ENCODE measurements around the gene PRKAB1.

Gene PRKAB1

GRCh38 chr12:119676022-119676421, 8.1 kb downstream of the PRKAB1 start:
- DNase-seq (ENCODE audit: low read depth): no peak
- no peak for TF ChIP-seq CTCF (IDR thresholded peaks at IDR 0.05; ENCODE audit: control insufficient read depth, insufficient read depth, low read depth, low read length, missing control alignments)
- H3K4me3 ChIP-seq (ENCODE audit: control insufficient read depth, low read depth, low read length): no peak overlapping the region

GRCh38 chr12:119676573-119676972, 8.6 kb downstream of the PRKAB1 start:
- DNase-seq (ENCODE audit: low read depth): no peak
- no peak overlapping the region for H3K4me3 ChIP-seq (ENCODE audit: control insufficient read depth, low read depth, low read length)
- peak; percentile 11 for TF ChIP-seq CTCF (IDR thresholded peaks at IDR 0.05; ENCODE audit: control insufficient read depth, insufficient read depth, low read depth, low read length, missing control alignments)

- TF ChIP-seq CTCF (IDR thresholded peaks at IDR 0.05; ENCODE audit: control insufficient read depth, insufficient read depth, low read depth, low read length, missing control alignments): no peak
- no peak for DNase-seq (ENCODE audit: low read depth)
- H3K4me3 ChIP-seq (ENCODE audit: control insufficient read depth, low read depth, low read length): no peak overlapping the region
Observed at GRCh38 chr12:119678459-119678858, 10.5 kb downstream of the PRKAB1 start.

GRCh38 chr12:119679081-119679480, 11.1 kb downstream of the PRKAB1 start:
- no peak overlapping the region for H3K4me3 ChIP-seq (ENCODE audit: control insufficient read depth, low read depth, low read length)
- no peak for DNase-seq (ENCODE audit: low read depth)
- TF ChIP-seq CTCF (IDR thresholded peaks at IDR 0.05; ENCODE audit: control insufficient read depth, insufficient read depth, low read depth, low read length, missing control alignments): no peak

- no peak for DNase-seq (ENCODE audit: low read depth)
- H3K4me3 ChIP-seq (ENCODE audit: control insufficient read depth, low read depth, low read length): no peak overlapping the region
- TF ChIP-seq CTCF (IDR thresholded peaks at IDR 0.05; ENCODE audit: control insufficient read depth, insufficient read depth, low read depth, low read length, missing control alignments): no peak
Observed at GRCh38 chr12:119679490-119679889, 11.6 kb downstream of the PRKAB1 start.

- no peak for TF ChIP-seq CTCF (IDR thresholded peaks at IDR 0.05; ENCODE audit: control insufficient read depth, insufficient read depth, low read depth, low read length, missing control alignments)
- DNase-seq (ENCODE audit: low read depth): no peak
- no peak overlapping the region for H3K4me3 ChIP-seq (ENCODE audit: control insufficient read depth, low read depth, low read length)
Observed at GRCh38 chr12:119681111-119681510, 13.2 kb downstream of the PRKAB1 start.

Data from AG09309 (cell line).